SK-N-SH (cell line): ENCODE measurements around the gene PRRC2B. TPM values are rescaled to one million over a fixed set of nuclear protein-coding genes. Genes with fewer than 3 reads are reported as not detected.

Experiments
- CTCF ChIA-PET: fragments of 300-600, 350-600 bp; formaldehyde crosslinking; extraction: SDS; loops from one replicate; lab custom pipeline; 2021; lab: Yijun Ruan, JAX
- POLR2A ChIA-PET: fragments of 350-600 bp; sonication (Branson Sonifier 250); formaldehyde crosslinking; extraction: SDS; loops from one replicate; lab custom pipeline; 2020; ENCODE audit warnings: antibody characterized with exemption, inconsistent platforms; lab: Yijun Ruan, JAX
- DNase-seq: peaks from one replicate; pipeline ENCODE4 v3.0.0; 2012
- H2AFZ ChIP-seq: fragments of 200-600 bp; sonication (generic); 2 replicates; pipeline ENCODE4 v1.8.1; 2016; ENCODE audit warnings: antibody characterized with exemption, mild to moderate bottlenecking, low read depth
- H3F3A ChIP-seq: fragments of 200-600 bp; sonication (generic); replicated peaks from 2 replicates; pipeline ENCODE3; 2016; ENCODE audit warnings: antibody characterized with exemption, mild to moderate bottlenecking; ENCODE audit not compliant: insufficient read depth
- H3K27ac ChIP-seq, 2 experiments: fragments of 200-500 bp in 1 of 2; fragments of 200-600 bp in 1 of 2; sonication (Bioruptor generic) in 1 of 2; sonication (generic), shearing (Covaris generic) in 1 of 2; 2 replicates each; pipeline versions ENCODE4 v1.5.1 to v1.6.1; 2014 to 2016; ENCODE audit warnings: low read depth in 2 of 2, inconsistent platforms in 1 of 2, low read length in 1 of 2, mild to moderate bottlenecking in 1 of 2, mixed read lengths in 1 of 2
- H3K27me3 ChIP-seq: fragments of 200-600 bp; sonication (generic), shearing (Covaris generic); 2 replicates; pipeline ENCODE4 v1.6.1; 2016; ENCODE audit warnings: mixed run types; ENCODE audit not compliant: insufficient read depth
- H3K36me3 ChIP-seq, 2 experiments: fragments of 200-500 bp in 1 of 2; fragments of 200-600 bp in 1 of 2; sonication (Bioruptor generic) in 1 of 2; sonication (generic) in 1 of 2; replicated peaks in 1 of 2; 2 replicates each; pipeline versions ENCODE3 to v1.5.1; 2014 to 2016; ENCODE audit warnings: low read length in 1 of 2, mild to moderate bottlenecking in 1 of 2; ENCODE audit not compliant: insufficient read depth in 2 of 2, control insufficient read depth in 1 of 2
- H3K4me1 ChIP-seq, 2 experiments: fragments of 200-500 bp in 1 of 2; fragments of 200-600 bp in 1 of 2; sonication (Bioruptor generic) in 1 of 2; sonication (generic), shearing (Covaris generic) in 1 of 2; 2 replicates each; pipeline versions ENCODE4 v1.5.1 to v1.6.1; 2014 to 2016; ENCODE audit warnings: low read depth in 1 of 2, low read length in 1 of 2, mixed run types in 1 of 2; ENCODE audit not compliant: insufficient read depth in 2 of 2, control insufficient read depth in 1 of 2
- H3K4me2 ChIP-seq: fragments of 200-600 bp; sonication (generic), shearing (Covaris generic); 2 replicates; pipeline ENCODE4 v1.6.1; 2017; ENCODE audit warnings: mixed run types
- H3K4me3 ChIP-seq, 2 experiments: fragments of 200-500 bp in 1 of 2; fragments of 200-600 bp in 1 of 2; sonication (Bioruptor generic) in 1 of 2; sonication (generic), shearing (Covaris generic) in 1 of 2; 2 replicates each; pipeline versions ENCODE4 v1.5.1 to v1.8.1; 2014 to 2016; ENCODE audit warnings: low read depth in 2 of 2, inconsistent platforms in 1 of 2, low read length in 1 of 2, mild to moderate bottlenecking in 1 of 2, mixed read lengths in 1 of 2, moderate library complexity in 1 of 2
- H3K79me2 ChIP-seq: fragments of 200-600 bp; sonication (generic); 2 replicates; pipeline ENCODE4 v1.8.1; 2017; ENCODE audit warnings: mild to moderate bottlenecking; ENCODE audit not compliant: insufficient read depth
- H3K9ac ChIP-seq: fragments of 200-600 bp; sonication (generic); 2 replicates; pipeline ENCODE4 v1.6.1; 2017; ENCODE audit warnings: mixed run types
- H3K9me2 ChIP-seq: fragments of 200-600 bp; sonication (generic); 2 replicates; pipeline ENCODE4 v1.6.1; 2017; ENCODE audit warnings: mixed run types
- H3K9me3 ChIP-seq: fragments of 200-600 bp; sonication (generic); 2 replicates; pipeline ENCODE4 v1.6.1; 2017; ENCODE audit warnings: mixed run types, mild to moderate bottlenecking, moderate library complexity
- H4K20me1 ChIP-seq: fragments of 200-600 bp; sonication (generic); 2 replicates; pipeline ENCODE4 v1.6.1; 2017; ENCODE audit warnings: mild to moderate bottlenecking, mixed run types; ENCODE audit not compliant: insufficient read depth
- CHD2 ChIP-seq: fragments of 150-350 bp; IDR thresholded peaks from 2 replicates; pipeline ENCODE4 v1.6.1; 2018; ENCODE audit warnings: low read length; ENCODE audit not compliant: partially characterized antibody
- ELF1 ChIP-seq: IDR thresholded peaks from 2 replicates; pipeline ENCODE4 v1.4.0; 2012
- EP300 ChIP-seq, 2 experiments: IDR thresholded peaks; 2 replicates each; pipeline versions ENCODE4 v1.4.0 to v1.6.1; 2012; ENCODE audit warnings: borderline replicate concordance in 1 of 2, low read depth in 1 of 2, low read length in 1 of 2
- EZH2phosphoT487 ChIP-seq: fragments of 200-600 bp; sonication (generic); IDR thresholded peaks from 2 replicates; pipeline ENCODE4 v1.6.1; 2017; ENCODE audit warnings: low read depth, mixed run types, mild to moderate bottlenecking, antibody characterized with exemption, moderate library complexity, borderline replicate concordance
- FOSL2 ChIP-seq: IDR thresholded peaks from 2 replicates; pipeline ENCODE4 v1.4.0; 2012; ENCODE audit warnings: low read depth, mild to moderate bottlenecking, moderate library complexity, borderline replicate concordance
- GABPA ChIP-seq: IDR thresholded peaks from 2 replicates; pipeline ENCODE4 v1.4.0; 2012; ENCODE audit warnings: low read depth, mild to moderate bottlenecking
- GATA2 ChIP-seq: sonication (generic); formaldehyde crosslinking; IDR thresholded peaks from 2 replicates; pipeline ENCODE4 v1.5.0; 2020; ENCODE audit warnings: mild to moderate bottlenecking, missing genetic modification reagents
- JUND ChIP-seq: IDR thresholded peaks from 2 replicates; pipeline ENCODE4 v1.4.0; 2012
- NRF1 ChIP-seq: IDR thresholded peaks from 2 replicates; pipeline ENCODE4 v1.6.1; 2012; ENCODE audit warnings: low read depth, mild to moderate bottlenecking, low read length
- RCOR1 ChIP-seq: fragments of 150-350 bp; IDR thresholded peaks from 2 replicates; pipeline ENCODE4 v1.6.1; 2017; ENCODE audit warnings: antibody characterized with exemption, low read length
- RXRA ChIP-seq: IDR thresholded peaks from 2 replicates; pipeline ENCODE4 v1.4.0; 2012; ENCODE audit warnings: low read depth, mild to moderate bottlenecking, borderline replicate concordance
- SIN3A ChIP-seq: IDR thresholded peaks from 2 replicates; pipeline ENCODE4 v1.6.1; 2012; ENCODE audit warnings: low read depth, mild to moderate bottlenecking, low read length, moderate library complexity, borderline replicate concordance
- SMC3 ChIP-seq: IDR thresholded peaks from 2 replicates; pipeline ENCODE4 v1.6.1; 2012; ENCODE audit warnings: low read depth, low read length, improper control_type of control experiment
- TAF1 ChIP-seq: IDR thresholded peaks from 2 replicates; pipeline ENCODE4 v1.6.1; 2012; ENCODE audit warnings: low read depth, mild to moderate bottlenecking, low read length, moderate library complexity, borderline replicate concordance
- TCF12 ChIP-seq: IDR thresholded peaks from 2 replicates; pipeline ENCODE4 v1.4.0; 2012
- YY1 ChIP-seq: IDR thresholded peaks from 2 replicates; pipeline ENCODE4 v1.4.0; 2012; ENCODE audit warnings: low read depth, mild to moderate bottlenecking
- WGBS: methylation state at CpG from one replicate; pipeline ENCODE4 v1.1.6; 2017; ENCODE audit warnings: low lambda C conversion rate; 5-methylcytosine and 5-hydroxymethylcytosine counted together
- polyA plus RNA-seq, 3 experiments: library from polyadenylated mRNA; depleted of rRNA; stranded (reverse); fragments of >200 nt; gene quantifications; 2 replicates each; pipeline ENCODE4 v1.2.3, GENCODE V29; 2012
- TF ChIP-seq, protein P1 (sequence below): IDR thresholded peaks from 2 replicates; pipeline ENCODE4 v1.4.0; 2012; ENCODE audit warnings: low read depth, borderline replicate concordance
- TF ChIP-seq, protein P2 (sequence below): fragments of 150-350 bp; IDR thresholded peaks from 2 replicates; pipeline ENCODE4 v1.6.1; 2017; ENCODE audit warnings: antibody characterized with exemption, low read length, low read depth, borderline replicate concordance
- TF ChIP-seq, protein P3 (sequence below): IDR thresholded peaks from 2 replicates; pipeline ENCODE4 v1.6.1; 2012; ENCODE audit warnings: mild to moderate bottlenecking, low read depth, low read length, moderate library complexity

PRRC2B gene
- polyA plus RNA-seq, 1 of the 3 experiments (the other 2 are of a cell fraction), result 26.3 TPM

DNA sequence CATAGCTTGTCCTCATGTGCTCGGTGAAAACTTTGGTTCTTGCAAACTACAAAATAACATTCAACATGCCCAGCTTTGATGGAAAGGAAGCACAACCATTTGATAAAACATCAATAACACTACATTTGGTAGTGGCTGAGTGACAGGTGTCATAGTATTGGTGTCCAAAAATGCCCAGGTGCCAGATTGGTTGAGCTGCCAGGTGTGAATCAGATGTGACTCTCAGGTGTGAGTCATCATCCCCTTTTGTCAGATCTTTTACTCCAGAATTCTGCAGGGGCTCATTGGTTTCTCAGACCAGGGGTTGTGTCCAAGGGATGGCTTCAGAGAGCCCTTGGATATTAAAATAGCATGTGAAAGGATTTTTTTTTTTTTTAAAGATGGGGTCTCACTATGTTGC, 86.4 kb downstream of the PRRC2B start (continued):
- TF ChIP-seq TAF1 (no peak), RCOR1 (no peak)
- TF ChIP-seq, all 33 proteins: peak for 0

DNA sequence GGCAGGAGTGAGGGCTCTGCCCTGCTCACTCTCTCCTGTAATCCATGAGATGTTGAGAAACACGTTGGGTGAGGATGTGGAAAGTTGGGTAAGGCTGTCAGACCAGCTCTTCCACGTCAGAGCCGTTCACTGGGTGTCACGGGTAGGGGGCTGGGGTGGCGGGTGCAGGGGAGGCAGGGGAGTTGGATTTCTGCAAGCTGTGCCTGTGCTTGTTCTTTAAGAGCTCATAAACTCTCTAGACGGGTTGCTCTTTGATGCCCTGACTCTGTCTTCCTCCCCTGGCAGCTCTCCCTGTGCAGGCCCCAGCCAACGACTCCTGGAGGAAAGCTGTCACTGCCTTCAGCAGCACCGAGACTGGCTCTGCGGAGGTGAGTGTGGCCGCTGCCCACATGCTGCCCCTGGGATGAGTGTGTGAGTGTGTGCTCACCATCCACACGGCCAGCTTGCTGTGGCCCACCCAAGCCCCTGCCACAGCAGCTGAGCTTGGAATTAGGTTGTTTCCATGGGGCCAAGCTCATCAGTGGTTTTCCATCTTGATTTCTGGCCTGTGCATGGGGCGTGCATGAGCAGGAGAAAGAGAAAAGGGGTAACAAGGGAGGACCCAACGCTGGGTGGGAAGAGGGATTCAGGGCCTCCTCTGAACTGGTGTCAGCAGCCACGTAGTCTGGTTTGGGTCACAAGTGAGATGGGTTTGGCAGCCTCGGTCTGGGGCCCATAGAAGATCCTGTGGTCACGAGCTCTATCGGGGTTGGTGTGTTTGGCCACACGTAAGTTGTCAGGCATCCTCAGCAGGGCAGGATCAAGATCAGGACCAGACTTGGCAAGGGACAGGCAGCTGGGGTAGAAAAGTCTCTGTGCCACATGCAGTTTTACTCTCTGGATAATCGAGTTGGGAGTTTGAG, 87.8 kb downstream of the PRRC2B start:
- 90% methylated on average over 15 of the region's 19 CpGs for WGBS
- H4K20me1 ChIP-seq, result peaks cover 31% of the 10 kb centered on the region
- ChIA-PET POLR2A (interaction anchor here (0.6 to 1.3 kb wide), 3 partner anchors 15 to 109 kb away, joined by 3 read pairs; no protein-coding TSS in a partner anchor), CTCF (interaction anchor here (0.9 to 6.0 kb wide), 4 partner anchors 10 to 145 kb away, joined by 3 to 50 read pairs (median 4); no protein-coding TSS in a partner anchor)
- peaks cover 49 to 94% of the 10 kb centered on the region in 2 experiments for H3K36me3 ChIP-seq
- peaks cover 21% of the 10 kb centered on the region for H3K79me2 ChIP-seq
- TF ChIP-seq JUND, result no peak
- TF ChIP-seq SIN3A, result no peak
- TF ChIP-seq, protein P1, sequence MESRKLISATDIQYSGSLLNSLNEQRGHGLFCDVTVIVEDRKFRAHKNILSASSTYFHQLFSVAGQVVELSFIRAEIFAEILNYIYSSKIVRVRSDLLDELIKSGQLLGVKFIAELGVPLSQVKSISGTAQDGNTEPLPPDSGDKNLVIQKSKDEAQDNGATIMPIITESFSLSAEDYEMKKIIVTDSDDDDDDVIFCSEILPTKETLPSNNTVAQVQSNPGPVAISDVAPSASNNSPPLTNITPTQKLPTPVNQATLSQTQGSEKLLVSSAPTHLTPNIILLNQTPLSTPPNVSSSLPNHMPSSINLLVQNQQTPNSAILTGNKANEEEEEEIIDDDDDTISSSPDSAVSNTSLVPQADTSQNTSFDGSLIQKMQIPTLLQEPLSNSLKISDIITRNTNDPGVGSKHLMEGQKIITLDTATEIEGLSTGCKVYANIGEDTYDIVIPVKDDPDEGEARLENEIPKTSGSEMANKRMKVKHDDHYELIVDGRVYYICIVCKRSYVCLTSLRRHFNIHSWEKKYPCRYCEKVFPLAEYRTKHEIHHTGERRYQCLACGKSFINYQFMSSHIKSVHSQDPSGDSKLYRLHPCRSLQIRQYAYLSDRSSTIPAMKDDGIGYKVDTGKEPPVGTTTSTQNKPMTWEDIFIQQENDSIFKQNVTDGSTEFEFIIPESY, result no peak
- TF ChIP-seq NRF1, result no peak
- no peak for TF ChIP-seq FOSL2
- no peak for TF ChIP-seq TCF12
- no peak for TF ChIP-seq YY1
- TF ChIP-seq, protein P2, sequence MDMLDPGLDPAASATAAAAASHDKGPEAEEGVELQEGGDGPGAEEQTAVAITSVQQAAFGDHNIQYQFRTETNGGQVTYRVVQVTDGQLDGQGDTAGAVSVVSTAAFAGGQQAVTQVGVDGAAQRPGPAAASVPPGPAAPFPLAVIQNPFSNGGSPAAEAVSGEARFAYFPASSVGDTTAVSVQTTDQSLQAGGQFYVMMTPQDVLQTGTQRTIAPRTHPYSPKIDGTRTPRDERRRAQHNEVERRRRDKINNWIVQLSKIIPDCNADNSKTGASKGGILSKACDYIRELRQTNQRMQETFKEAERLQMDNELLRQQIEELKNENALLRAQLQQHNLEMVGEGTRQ, result no peak
- TF ChIP-seq SMC3, result no peak
- no peak for TF ChIP-seq EZH2phosphoT487
- no peak for TF ChIP-seq EP300 (IDR thresholded peaks at IDR 0.05; ENCODE audit: borderline replicate concordance in 1 of 2, low read depth in 1 of 2, low read length in 1 of 2)
- TF ChIP-seq ELF1, result no peak
- no peak for TF ChIP-seq RCOR1
- TF ChIP-seq RXRA, result no peak
- TF ChIP-seq, protein P3, sequence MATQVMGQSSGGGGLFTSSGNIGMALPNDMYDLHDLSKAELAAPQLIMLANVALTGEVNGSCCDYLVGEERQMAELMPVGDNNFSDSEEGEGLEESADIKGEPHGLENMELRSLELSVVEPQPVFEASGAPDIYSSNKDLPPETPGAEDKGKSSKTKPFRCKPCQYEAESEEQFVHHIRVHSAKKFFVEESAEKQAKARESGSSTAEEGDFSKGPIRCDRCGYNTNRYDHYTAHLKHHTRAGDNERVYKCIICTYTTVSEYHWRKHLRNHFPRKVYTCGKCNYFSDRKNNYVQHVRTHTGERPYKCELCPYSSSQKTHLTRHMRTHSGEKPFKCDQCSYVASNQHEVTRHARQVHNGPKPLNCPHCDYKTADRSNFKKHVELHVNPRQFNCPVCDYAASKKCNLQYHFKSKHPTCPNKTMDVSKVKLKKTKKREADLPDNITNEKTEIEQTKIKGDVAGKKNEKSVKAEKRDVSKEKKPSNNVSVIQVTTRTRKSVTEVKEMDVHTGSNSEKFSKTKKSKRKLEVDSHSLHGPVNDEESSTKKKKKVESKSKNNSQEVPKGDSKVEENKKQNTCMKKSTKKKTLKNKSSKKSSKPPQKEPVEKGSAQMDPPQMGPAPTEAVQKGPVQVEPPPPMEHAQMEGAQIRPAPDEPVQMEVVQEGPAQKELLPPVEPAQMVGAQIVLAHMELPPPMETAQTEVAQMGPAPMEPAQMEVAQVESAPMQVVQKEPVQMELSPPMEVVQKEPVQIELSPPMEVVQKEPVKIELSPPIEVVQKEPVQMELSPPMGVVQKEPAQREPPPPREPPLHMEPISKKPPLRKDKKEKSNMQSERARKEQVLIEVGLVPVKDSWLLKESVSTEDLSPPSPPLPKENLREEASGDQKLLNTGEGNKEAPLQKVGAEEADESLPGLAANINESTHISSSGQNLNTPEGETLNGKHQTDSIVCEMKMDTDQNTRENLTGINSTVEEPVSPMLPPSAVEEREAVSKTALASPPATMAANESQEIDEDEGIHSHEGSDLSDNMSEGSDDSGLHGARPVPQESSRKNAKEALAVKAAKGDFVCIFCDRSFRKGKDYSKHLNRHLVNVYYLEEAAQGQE, result no peak
- TF ChIP-seq GATA2 (CRISPR knock-in tag), result no peak
- TF ChIP-seq CHD2, result no peak
- TF ChIP-seq GABPA, result no peak
- H3F3A ChIP-seq, result peaks cover 9% of the 10 kb centered on the region
- H3K9me3 ChIP-seq, result no peaks in the 10 kb centered on the region
- no peak overlapping the region for H3K27ac ChIP-seq
- no peak for DNase-seq
- H3K9me2 ChIP-seq, result no peaks in the 10 kb centered on the region
- H3K27me3 ChIP-seq, result no peaks in the 10 kb centered on the region
- H3K4me3 ChIP-seq, result no peak overlapping the region
- H3K4me1 ChIP-seq, result no peaks in the 10 kb centered on the region; a peak in 1 of 4 replicates
- H3K4me2 ChIP-seq, result no peak overlapping the region
- H2AFZ ChIP-seq, result no peak overlapping the region
- H3K9ac ChIP-seq, result no peak overlapping the region
